Fibroblast of the aortic adventitia (primary cell): ENCODE data around the gene TVP23C. TPM values are rescaled to one million over a fixed set of nuclear protein-coding genes. Genes with fewer than 3 reads are reported as not detected.

Experiments used
- DNase-seq: peaks from one replicate; pipeline ENCODE4 v3.0.0-alpha.2; 2010; ENCODE audit warnings: low read depth
- H3K4me3 ChIP-seq: 2 replicates; pipeline ENCODE4 v1.5.1; 2011; ENCODE audit warnings: low read depth, mild to moderate bottlenecking, control low read depth, low read length, moderate library complexity
- CTCF ChIP-seq: IDR thresholded peaks from 2 replicates; pipeline ENCODE4 v1.5.1; 2011; ENCODE audit warnings: mild to moderate bottlenecking, low read length, control low read depth, inconsistent platforms; ENCODE audit not compliant: insufficient read depth
- total RNA-seq: library from RNA; depleted of rRNA; stranded (reverse); fragments of >200 nt; gene quantifications from 2 replicates; pipeline ENCODE4 v1.2.3, GENCODE V29; 2012; ENCODE audit warnings: low replicate concordance

The TVP23C gene
- total RNA-seq, 1 donor = 22.6 TPM

- TF ChIP-seq CTCF = no peak
- no peak overlapping the region for H3K4me3 ChIP-seq
- DNase-seq = no peak
These were observed 105.6 kb downstream of the TVP23C start for GRCh38 chr17:15457723-15458094.

- peak; percentile 92 for DNase-seq
- peak; percentile 68 for TF ChIP-seq CTCF
- H3K4me3 ChIP-seq = peak overlapping the region; percentile 19
These were observed 106.1 kb downstream of the TVP23C start for GRCh38 chr17:15456972-15457722.

GRCh38 chr17:15456496-15456895, 106.8 kb downstream of the TVP23C start:
- TF ChIP-seq CTCF = no peak
- no peak overlapping the region for H3K4me3 ChIP-seq
- peak; percentile 49 for DNase-seq

- H3K4me3 ChIP-seq = no peak overlapping the region
- TF ChIP-seq CTCF = no peak
- no peak for DNase-seq
These were observed 108.9 kb downstream of the TVP23C start for GRCh38 chr17:15454346-15454745.

GRCh38 chr17:15453782-15454181, 109.5 kb downstream of the TVP23C start:
- H3K4me3 ChIP-seq = no peak overlapping the region
- no peak for DNase-seq
- TF ChIP-seq CTCF = no peak

GRCh38 chr17:15453246-15453645, 110.0 kb downstream of the TVP23C start:
- no peak for TF ChIP-seq CTCF
- no peak overlapping the region for H3K4me3 ChIP-seq
- DNase-seq = peak; percentile 50

- no peak overlapping the region for H3K4me3 ChIP-seq
- DNase-seq = peak; percentile 65
- TF ChIP-seq CTCF = no peak
These were observed 110.5 kb downstream of the TVP23C start for GRCh38 chr17:15452746-15453145.
